ENCODE measurements around the gene ZMYND11.

DNA sequence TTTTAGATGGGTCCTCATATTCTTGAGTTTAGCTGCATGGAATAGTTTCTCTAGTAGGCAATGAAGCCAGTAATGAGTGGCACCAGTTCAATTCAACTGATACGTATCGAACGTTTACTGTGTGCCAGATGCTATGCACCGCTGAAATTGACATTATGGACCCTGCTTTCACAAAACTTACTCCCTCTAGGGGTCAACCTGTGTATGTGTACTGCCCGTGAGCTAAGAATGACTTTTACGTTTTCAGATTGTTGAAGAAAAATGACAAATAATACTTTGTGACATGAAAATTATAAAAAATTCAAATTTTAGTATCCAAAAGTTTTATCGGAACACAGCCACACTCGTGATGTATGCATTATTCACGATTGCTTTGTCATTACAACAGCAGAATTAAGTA is 95.5 kb downstream of the ZMYND11 start:
- TF ChIP-seq, protein P1, sequence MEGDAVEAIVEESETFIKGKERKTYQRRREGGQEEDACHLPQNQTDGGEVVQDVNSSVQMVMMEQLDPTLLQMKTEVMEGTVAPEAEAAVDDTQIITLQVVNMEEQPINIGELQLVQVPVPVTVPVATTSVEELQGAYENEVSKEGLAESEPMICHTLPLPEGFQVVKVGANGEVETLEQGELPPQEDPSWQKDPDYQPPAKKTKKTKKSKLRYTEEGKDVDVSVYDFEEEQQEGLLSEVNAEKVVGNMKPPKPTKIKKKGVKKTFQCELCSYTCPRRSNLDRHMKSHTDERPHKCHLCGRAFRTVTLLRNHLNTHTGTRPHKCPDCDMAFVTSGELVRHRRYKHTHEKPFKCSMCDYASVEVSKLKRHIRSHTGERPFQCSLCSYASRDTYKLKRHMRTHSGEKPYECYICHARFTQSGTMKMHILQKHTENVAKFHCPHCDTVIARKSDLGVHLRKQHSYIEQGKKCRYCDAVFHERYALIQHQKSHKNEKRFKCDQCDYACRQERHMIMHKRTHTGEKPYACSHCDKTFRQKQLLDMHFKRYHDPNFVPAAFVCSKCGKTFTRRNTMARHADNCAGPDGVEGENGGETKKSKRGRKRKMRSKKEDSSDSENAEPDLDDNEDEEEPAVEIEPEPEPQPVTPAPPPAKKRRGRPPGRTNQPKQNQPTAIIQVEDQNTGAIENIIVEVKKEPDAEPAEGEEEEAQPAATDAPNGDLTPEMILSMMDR (optimal IDR thresholded peaks at IDR 0.05 in 1 of 3, IDR thresholded peaks at IDR 0.05 in 1 of 3, conservative IDR thresholded peaks at IDR 0.05 in 1 of 3; ENCODE audit: extremely low read depth in 1 of 3, insufficient read depth in 2 of 3, low read length in 3 of 3) = peak; percentile 21 to 38 (median 24)
- TF ChIP-seq EZH2 (IDR thresholded peaks at IDR 0.05; ENCODE audit: low read length) = no peak

Measured in keratinocyte (primary cell).